Upper lobe of left lung (tissue), 6 donors: ENCODE measurements around the gene TMPRSS9. TPM values are rescaled to one million over a fixed set of nuclear protein-coding genes. Genes with fewer than 3 reads are reported as not detected.

ENCODE experiments used
- ATAC-seq, 2 donors: fragments of 200-7000 bp; cut with Tn5 transposase; one replicate each; pipeline ENCODE4 v1.9.1; 2022; ENCODE audit warnings: mild to moderate bottlenecking in 2 of 2, moderate library complexity in 2 of 2; ENCODE audit not compliant: low FRiP score in 2 of 2
- DNase-seq, 2 donors: peaks; one replicate each; pipeline ENCODE4 v3.0.0-alpha.2; 2019 to 2020
- H3K27ac ChIP-seq, 4 donors: fragments of 200-600 bp; sonication (generic); one replicate each; pipeline ENCODE4 v1.5.1; 2016 to 2019
- H3K27me3 ChIP-seq, 4 donors: fragments of 200-600 bp; sonication (generic); one replicate each; pipeline ENCODE4 v1.5.1; 2017 to 2019
- H3K36me3 ChIP-seq, 4 donors: fragments of 200-600 bp; sonication (generic); one replicate each; pipeline ENCODE4 v1.5.1; 2016 to 2019
- H3K4me1 ChIP-seq, 4 donors: fragments of 200-600 bp; sonication (generic); one replicate each; pipeline ENCODE4 v1.5.1; 2018 to 2019
- H3K4me3 ChIP-seq, 4 donors: fragments of 200-600 bp; sonication (generic); one replicate each; pipeline ENCODE4 v1.5.1; 2017 to 2019; ENCODE audit warnings: mild to moderate bottlenecking in 2 of 4, moderate library complexity in 1 of 4
- H3K9me3 ChIP-seq, 4 donors: fragments of 200-600 bp; sonication (generic); one replicate each; pipeline ENCODE4 v1.5.1; 2018 to 2019
- EP300 ChIP-seq, 4 donors: sonication (generic); formaldehyde crosslinking; IDR thresholded peaks; one replicate each; pipeline ENCODE4 v1.5.1; 2017; ENCODE audit warnings: antibody characterized with exemption in 4 of 4, control low read depth in 2 of 4
- POLR2A ChIP-seq, 4 donors: fragments of 450-650 bp; IDR thresholded peaks; one replicate each; pipeline ENCODE4 v1.5.1; 2016 to 2017; ENCODE audit warnings: antibody characterized with exemption in 4 of 4, mild to moderate bottlenecking in 2 of 4
- POLR2AphosphoS5 ChIP-seq, 2 donors: sonication (generic); formaldehyde crosslinking; IDR thresholded peaks; one replicate each; pipeline ENCODE4 v1.5.1; 2017; ENCODE audit warnings: antibody characterized with exemption in 2 of 2
- WGBS, 2 donors: methylation state at CpG; one replicate each; pipeline ENCODE4 v1.1.5; 2017 to 2018; 5-methylcytosine and 5-hydroxymethylcytosine counted together
- total RNA-seq, 6 donors: library from RNA; depleted of rRNA in 4 of 6; stranded (reverse); fragments of >200 nt in 4 of 6; gene quantifications; one replicate each; pipeline versions ENCODE4 v1.1.0 to v1.2.1, GENCODE V29; 2016 to 2021
- TF ChIP-seq, protein P1 (sequence below), 6 experiments: fragments of 450-650 bp in 4 of 6; fragments of 200-600 bp in 2 of 6; sonication (generic) in 2 of 6; IDR thresholded peaks; one replicate each; pipeline ENCODE4 v1.5.1; 2016 to 2019; ENCODE audit warnings: antibody characterized with exemption in 6 of 6
- donor health status: DM: no; HTN: no; CAD: no; lungs with moderate emphysema.
- donor health status: DM: no; HTN: yes; CAD: no; lungs with severe emphysema.

TMPRSS9 gene
- total RNA-seq, 6 donors from 2014 or later = 0.14 to 0.55 (median 0.26) TPM; not detected in 2

DNA sequence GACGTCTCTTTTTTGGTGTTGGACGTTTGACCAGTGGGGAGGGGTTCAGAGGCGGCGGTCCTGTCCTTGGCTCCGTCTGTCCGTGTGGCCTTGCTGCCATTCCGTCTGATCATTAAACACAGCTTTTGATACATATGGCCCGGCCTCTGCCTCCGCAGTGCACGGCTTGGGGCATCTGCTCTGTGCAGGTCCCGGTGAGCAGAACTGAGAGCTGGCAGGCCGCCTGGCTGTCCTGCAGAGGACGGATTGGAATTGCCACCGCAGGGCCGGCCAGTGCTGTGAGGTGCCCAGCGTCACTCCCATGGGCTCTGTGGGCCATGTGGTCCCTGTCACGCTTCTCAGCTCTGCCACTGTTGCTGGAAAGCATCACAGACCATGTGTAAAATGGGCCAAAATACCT lies 5.4 kb upstream of the TMPRSS9 start:
- DNase-seq (peak in 1 of 2 donors; percentile 66), ATAC-seq (no peak)
- 91 to 93% methylated on average over 11 to 17 of the region's 17 CpGs for WGBS, 2 donors

DNA sequence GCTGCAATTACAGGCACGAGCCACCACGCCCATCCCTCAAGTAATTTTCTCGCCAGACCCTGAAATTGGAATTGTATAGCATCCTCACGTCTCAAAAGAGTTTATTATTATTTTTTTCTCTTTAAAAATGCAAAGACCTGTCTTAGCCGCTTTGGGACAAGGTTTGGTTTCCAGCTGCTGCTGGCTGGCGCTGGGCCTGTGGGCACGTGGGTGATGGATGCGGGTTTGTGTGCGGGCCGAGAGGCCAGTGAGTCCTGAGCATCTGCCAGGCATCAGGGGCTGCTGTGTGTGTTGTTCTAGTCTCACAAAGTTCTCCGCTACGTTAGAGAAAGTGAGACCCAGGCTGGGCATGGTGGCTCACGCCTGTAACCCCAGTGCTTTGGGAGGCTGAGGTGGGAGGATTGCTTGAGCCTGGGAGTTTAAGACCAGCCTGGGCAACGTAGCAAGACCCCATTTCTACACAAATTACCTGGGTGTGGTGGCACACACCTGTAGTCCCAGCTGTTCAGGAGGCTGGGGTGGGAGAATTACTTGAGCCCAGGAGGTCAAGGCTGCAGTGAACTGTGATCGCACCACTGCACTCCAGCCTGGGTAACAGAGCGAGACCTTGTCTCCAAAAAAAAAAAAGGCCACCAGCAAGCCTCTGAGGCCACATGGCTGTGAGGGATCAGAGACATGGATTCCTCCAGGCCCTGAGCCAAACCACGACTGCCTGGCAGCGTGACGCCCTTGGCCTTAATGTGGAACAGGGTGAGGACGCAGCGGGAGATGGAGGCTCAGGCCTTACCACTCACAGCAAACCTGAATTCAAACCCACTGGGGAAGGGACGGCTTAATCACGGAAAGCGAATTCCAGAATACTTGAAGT lies 4.7 kb upstream of the TMPRSS9 start:
- ATAC-seq (no peak), DNase-seq (peak in 1 of 2 donors; percentile 67)
- Histone ChIP-seq H3K27me3 (peaks cover 0 to 7% (median 3%) of the 10 kb centered on the region in 4 donors), H3K9me3 (no peaks in the 10 kb centered on the region), H3K27ac (no peak overlapping the region), H3K36me3 (peaks cover 3 to 42% (median 28%) of the 10 kb centered on the region in 4 donors), H3K4me1 (no peaks in the 10 kb centered on the region), H3K4me3 (no peak overlapping the region)
- TF ChIP-seq EP300 (IDR thresholded peaks at IDR 0.05) (no peak), POLR2A (IDR thresholded peaks at IDR 0.05) (no peak), POLR2AphosphoS5 (IDR thresholded peaks at IDR 0.05) (no peak)
- TF ChIP-seq, protein P1, sequence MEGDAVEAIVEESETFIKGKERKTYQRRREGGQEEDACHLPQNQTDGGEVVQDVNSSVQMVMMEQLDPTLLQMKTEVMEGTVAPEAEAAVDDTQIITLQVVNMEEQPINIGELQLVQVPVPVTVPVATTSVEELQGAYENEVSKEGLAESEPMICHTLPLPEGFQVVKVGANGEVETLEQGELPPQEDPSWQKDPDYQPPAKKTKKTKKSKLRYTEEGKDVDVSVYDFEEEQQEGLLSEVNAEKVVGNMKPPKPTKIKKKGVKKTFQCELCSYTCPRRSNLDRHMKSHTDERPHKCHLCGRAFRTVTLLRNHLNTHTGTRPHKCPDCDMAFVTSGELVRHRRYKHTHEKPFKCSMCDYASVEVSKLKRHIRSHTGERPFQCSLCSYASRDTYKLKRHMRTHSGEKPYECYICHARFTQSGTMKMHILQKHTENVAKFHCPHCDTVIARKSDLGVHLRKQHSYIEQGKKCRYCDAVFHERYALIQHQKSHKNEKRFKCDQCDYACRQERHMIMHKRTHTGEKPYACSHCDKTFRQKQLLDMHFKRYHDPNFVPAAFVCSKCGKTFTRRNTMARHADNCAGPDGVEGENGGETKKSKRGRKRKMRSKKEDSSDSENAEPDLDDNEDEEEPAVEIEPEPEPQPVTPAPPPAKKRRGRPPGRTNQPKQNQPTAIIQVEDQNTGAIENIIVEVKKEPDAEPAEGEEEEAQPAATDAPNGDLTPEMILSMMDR (IDR thresholded peaks at IDR 0.05) = no peak
- WGBS, 2 donors = 87 to 88% methylated on average over 24 of the region's 24 CpGs

More for the DNA sequence above, 5.4 kb upstream of the TMPRSS9 start:
- H3K4me1 ChIP-seq = no peaks in the 10 kb centered on the region
- H3K9me3 ChIP-seq = no peaks in the 10 kb centered on the region
- H3K36me3 ChIP-seq = peaks cover 3 to 48% (median 28%) of the 10 kb centered on the region in 4 donors
- no peak for TF ChIP-seq POLR2A (IDR thresholded peaks at IDR 0.05)
- TF ChIP-seq EP300 (IDR thresholded peaks at IDR 0.05) = no peak
- no peak for TF ChIP-seq POLR2AphosphoS5 (IDR thresholded peaks at IDR 0.05)
- TF ChIP-seq, protein P1 (IDR thresholded peaks at IDR 0.05) = no peak
- H3K4me3 ChIP-seq = no peak overlapping the region
- no peak overlapping the region for H3K27ac ChIP-seq
- peaks cover 0 to under 1% (median 0%) of the 10 kb centered on the region in 4 donors for H3K27me3 ChIP-seq

DNA sequence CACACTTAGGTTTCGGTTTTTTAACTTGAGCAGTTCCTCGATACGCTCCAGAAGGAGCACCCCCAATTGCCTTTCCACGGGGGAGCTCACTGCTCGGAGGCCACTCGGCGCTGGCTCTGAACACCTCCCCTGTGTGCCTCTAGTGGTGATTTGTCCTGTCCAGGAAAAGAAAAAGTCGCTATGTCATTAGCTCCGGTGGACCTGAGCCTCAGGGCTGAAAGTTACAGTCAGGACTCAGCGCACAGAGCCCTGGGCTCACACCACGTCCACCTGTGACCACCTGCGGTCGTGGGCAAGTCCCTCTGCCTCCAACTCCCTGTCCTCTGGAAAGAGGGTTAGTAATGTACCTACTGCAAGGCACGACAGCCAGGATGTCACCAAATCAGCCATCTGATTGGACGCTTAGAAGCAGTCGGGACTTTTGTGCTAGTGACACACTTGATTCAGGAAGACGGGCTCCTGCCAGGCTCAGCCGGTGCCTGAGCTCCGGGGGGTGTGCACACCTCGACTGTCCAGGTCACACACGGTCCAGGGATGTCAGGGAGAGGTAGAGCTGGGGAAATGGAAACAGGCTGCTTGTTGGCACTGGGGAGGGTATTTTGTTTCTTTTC lies 3.9 kb upstream of the TMPRSS9 start:
- ATAC-seq (no peak), DNase-seq (no peak)
- peaks cover 3 to 35% (median 24%) of the 10 kb centered on the region in 4 donors for H3K36me3 ChIP-seq
- TF ChIP-seq, protein P1 (IDR thresholded peaks at IDR 0.05) = no peak
- TF ChIP-seq EP300 (IDR thresholded peaks at IDR 0.05) (no peak), POLR2AphosphoS5 (IDR thresholded peaks at IDR 0.05) (no peak), POLR2A (IDR thresholded peaks at IDR 0.05) (no peak)
- WGBS, 2 donors = 82 to 88% methylated on average over 21 of the region's 21 CpGs
- H3K4me1 ChIP-seq = no peaks in the 10 kb centered on the region
- no peak overlapping the region for H3K4me3 ChIP-seq
- H3K27ac ChIP-seq = no peak overlapping the region
- H3K27me3 ChIP-seq = peaks cover 0 to 14% (median 7%) of the 10 kb centered on the region in 4 donors
- no peaks in the 10 kb centered on the region for H3K9me3 ChIP-seq

DNA sequence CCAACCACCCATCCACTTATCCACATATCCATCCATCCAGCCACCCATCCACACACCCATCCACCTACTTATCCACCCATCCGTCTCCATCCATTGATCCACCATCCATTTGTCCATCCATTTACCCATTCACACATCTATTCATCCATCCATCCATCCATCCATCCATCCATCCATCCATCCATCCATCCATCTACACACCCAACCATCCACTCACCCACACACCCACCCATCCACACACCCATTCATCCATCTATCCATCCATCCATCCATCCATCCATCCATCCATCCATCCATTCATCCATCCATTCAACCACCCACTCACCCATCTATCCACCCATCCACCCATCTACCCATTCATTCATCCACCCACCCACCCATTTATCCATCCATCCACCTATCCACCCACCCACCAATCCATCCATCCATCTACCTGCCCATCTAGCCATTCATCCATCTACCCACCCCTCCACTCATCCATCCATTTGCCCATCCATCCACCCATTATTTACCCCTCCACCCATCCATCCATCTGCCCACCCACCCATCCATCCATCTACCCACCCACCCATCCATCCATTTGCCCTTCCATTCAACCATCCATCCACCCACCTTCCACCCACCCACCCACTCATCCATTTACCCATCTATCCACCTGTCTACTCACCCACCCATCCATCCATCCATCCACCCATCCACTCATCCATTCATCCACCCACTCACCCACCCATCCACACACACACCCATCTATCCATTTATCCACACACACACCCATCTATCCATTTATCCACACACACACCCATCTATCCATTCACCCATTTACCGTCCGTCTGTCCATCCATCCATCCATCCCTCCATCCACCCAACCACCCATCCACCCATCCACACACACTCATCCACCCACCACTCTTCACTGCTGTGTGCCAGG lies 2.5 kb upstream of the TMPRSS9 start:
- H3K27ac ChIP-seq = no peak overlapping the region
- 87 to 98% methylated on average over 3 of the region's 3 CpGs for WGBS, 2 donors
- H3K4me3 ChIP-seq = no peak overlapping the region
- TF ChIP-seq POLR2A (IDR thresholded peaks at IDR 0.05) (no peak), POLR2AphosphoS5 (IDR thresholded peaks at IDR 0.05) (no peak), EP300 (IDR thresholded peaks at IDR 0.05) (no peak)
- TF ChIP-seq, protein P1 (IDR thresholded peaks at IDR 0.05) = no peak
- no peaks in the 10 kb centered on the region for H3K9me3 ChIP-seq
- ATAC-seq (no peak), DNase-seq (no peak)
- peaks cover 3 to 25% (median 20%) of the 10 kb centered on the region in 4 donors for H3K36me3 ChIP-seq
- no peaks in the 10 kb centered on the region for H3K4me1 ChIP-seq
- peaks cover 0 to 20% (median 11%) of the 10 kb centered on the region in 4 donors for H3K27me3 ChIP-seq
